ENCODE measurements around the gene PRG2. TPM values are rescaled to one million over a fixed set of nuclear protein-coding genes. Genes with fewer than 3 reads are reported as not detected.

Gene PRG2
- total RNA-seq, 4 donors from 2014 or later = not detected

DNA sequence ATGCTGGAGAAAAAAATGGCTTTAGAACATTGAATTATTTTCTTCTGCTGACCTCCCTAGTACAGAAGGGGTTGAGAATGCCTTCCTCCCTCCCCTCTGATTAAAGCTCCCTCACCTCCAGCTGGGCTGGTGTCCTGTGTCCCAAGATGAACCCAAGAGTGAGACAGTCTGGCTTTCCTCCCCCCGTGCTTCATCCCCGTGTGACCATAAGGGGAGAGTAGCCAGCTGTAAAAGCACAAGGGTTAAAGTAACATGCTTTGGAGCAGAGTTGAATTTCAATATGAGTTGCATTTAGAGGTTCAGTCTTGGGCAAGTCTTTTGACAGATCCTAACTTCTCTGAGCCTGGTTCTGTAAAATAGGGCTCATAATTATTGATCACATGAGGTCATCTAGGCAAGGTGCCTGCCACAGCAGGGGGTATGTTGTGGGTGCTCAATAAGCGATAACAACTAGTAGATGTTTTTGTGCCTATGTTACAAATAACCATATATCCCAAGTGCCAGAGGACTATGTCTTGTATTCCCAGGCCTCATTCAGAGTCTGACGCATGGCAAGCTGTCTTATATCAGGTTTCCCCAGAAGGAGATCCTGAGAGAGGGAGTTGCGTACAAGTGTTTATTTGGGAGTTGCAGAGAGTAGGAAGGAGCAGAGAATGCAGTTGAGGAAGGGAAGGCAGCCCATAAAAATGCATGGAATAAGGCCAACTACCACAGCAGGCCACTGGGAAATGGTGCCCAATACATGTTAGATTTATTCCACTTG lies 4.1 kb downstream of the PRG2 start:
- TF ChIP-seq POLR2A (IDR thresholded peaks at IDR 0.05) = no peak
- TF ChIP-seq, protein P1, sequence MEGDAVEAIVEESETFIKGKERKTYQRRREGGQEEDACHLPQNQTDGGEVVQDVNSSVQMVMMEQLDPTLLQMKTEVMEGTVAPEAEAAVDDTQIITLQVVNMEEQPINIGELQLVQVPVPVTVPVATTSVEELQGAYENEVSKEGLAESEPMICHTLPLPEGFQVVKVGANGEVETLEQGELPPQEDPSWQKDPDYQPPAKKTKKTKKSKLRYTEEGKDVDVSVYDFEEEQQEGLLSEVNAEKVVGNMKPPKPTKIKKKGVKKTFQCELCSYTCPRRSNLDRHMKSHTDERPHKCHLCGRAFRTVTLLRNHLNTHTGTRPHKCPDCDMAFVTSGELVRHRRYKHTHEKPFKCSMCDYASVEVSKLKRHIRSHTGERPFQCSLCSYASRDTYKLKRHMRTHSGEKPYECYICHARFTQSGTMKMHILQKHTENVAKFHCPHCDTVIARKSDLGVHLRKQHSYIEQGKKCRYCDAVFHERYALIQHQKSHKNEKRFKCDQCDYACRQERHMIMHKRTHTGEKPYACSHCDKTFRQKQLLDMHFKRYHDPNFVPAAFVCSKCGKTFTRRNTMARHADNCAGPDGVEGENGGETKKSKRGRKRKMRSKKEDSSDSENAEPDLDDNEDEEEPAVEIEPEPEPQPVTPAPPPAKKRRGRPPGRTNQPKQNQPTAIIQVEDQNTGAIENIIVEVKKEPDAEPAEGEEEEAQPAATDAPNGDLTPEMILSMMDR (IDR thresholded peaks at IDR 0.05 in 4 of 5, conservative IDR thresholded peaks at IDR 0.05 in 1 of 5) = no peak
- no peak overlapping the region for H3K4me3 ChIP-seq
- no peaks in the 10 kb centered on the region for H3K36me3 ChIP-seq
- peaks cover 14 to 16% of the 10 kb centered on the region in 2 donors for H3K4me1 ChIP-seq
- in situ Hi-C loops (cut with MboI; ENCODE audit: low sequenced_read_pairs in 4 of 4) (no loop called here), intact Hi-C loops (cut with DNase I; ENCODE audit: low total_unique reads) (no loop called here)
- no peaks in the 10 kb centered on the region for H3K27me3 ChIP-seq
- DNase-seq = no peak
- H3K9me3 ChIP-seq = no peaks in the 10 kb centered on the region
- ATAC-seq = peak; percentile 85 to 91
- H3K27ac ChIP-seq = peak overlapping the region; percentile 14 to 64 (median 42)

DNA sequence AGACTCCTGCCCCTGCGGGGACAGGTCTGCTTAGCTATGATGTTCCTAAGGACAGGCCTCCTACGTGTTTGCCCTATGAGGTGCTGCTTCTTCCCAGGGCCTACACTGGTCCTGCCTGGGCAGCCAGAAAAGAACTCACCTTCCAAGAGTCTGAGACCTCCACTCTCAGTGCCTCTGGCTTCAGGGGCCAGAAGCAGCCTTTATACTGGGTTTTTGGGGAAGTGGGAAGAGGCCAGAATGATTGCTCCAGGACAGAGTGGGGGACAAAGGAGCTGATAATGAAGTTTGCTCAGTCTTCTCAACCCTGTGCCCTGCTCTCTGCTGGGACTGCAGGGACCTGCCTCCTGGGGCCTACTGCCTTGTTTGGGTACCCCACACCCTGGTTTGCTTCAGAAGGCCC lies 9.5 kb downstream of the PRG2 start, which contains the start of gene PRG3:
PRG3 (minus strand) TSS at position 176 of the 400 bp plus-strand sequence. CDS start 442 bp downstream, outside the sequence.
- intact Hi-C loops (cut with DNase I; ENCODE audit: low total_unique reads) = no loop called here
- H3K9me3 ChIP-seq = no peaks in the 10 kb centered on the region
- DNase-seq = no peak

DNA sequence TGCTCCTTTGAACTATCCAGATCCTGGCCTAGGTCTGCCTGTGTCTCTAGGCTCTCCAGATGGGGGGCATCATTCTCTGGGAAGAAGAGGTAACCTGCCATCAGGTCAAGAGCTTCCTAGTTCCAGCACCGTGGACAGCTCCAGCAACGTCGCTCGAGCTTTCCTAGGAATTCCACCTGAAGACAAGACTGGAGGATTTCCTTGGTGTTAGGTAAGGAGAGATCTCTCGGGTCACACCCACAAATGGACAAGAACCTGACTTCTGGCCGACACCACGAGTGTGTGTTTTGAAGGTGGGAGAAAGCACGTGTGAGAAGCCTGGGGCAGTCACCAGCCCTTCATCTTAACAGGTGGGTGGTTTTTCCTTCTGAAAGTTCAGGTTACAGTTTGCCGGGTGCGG lies 10.7 kb downstream of the PRG2 start:
- TF ChIP-seq POLR2A (IDR thresholded peaks at IDR 0.05) = no peak
- TF ChIP-seq, protein P1 (IDR thresholded peaks at IDR 0.05 in 4 of 5, conservative IDR thresholded peaks at IDR 0.05 in 1 of 5) = no peak
- in situ Hi-C loops (cut with MboI; ENCODE audit: low sequenced_read_pairs in 4 of 4) = no loop called here
- no peak for ATAC-seq

More for the DNA sequence above, 9.5 kb downstream of the PRG2 start, which contains the start of gene PRG3:
- Histone ChIP-seq H3K36me3 (no peaks in the 10 kb centered on the region), H3K4me1 (peaks cover 1 to 3% of the 10 kb centered on the region in 2 donors), H3K27ac (no peak within 1 kb of the TSS), H3K4me3 (no peak within 1 kb of the TSS), H3K27me3 (no peaks in the 10 kb centered on the region)
- no peak for TF ChIP-seq POLR2A (IDR thresholded peaks at IDR 0.05)
- TF ChIP-seq, protein P1 (IDR thresholded peaks at IDR 0.05 in 4 of 5, conservative IDR thresholded peaks at IDR 0.05 in 1 of 5) = no peak
- in situ Hi-C loops (cut with MboI; ENCODE audit: low sequenced_read_pairs in 4 of 4) = no loop called here
- ATAC-seq = no peak

DNA sequence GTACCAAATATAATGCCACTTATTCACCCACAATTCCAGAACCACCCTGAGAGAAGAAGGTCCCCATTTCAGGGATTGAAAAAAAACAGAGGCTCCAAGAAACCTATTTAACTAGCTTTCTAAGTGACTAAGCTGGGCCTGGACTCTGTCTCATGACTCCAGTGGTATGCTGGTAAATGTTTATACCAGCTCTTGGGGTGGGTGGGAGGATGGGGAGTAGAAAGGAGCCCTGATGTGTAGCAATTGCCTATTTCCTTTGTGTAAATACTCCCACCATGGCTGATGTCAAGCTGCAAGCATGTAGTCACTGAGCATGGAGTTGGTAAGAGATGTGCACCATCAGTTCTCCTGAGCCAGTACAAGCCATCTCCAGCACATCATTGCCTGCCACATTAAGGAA lies 12.3 kb downstream of the PRG2 start:
- no peak overlapping the region for H3K27ac ChIP-seq
- ATAC-seq (no peak), DNase-seq (no peak)
- H3K4me3 ChIP-seq = no peak overlapping the region
- in situ Hi-C loops (cut with MboI; ENCODE audit: low sequenced_read_pairs in 4 of 4) = no loop called here
- H3K36me3 ChIP-seq = no peaks in the 10 kb centered on the region
- intact Hi-C loops (cut with DNase I; ENCODE audit: low total_unique reads) = no loop called here
- no peaks in the 10 kb centered on the region for H3K9me3 ChIP-seq
- no peaks in the 10 kb centered on the region for H3K4me1 ChIP-seq
- no peaks in the 10 kb centered on the region for H3K27me3 ChIP-seq
- TF ChIP-seq, protein P1 (IDR thresholded peaks at IDR 0.05 in 4 of 5, conservative IDR thresholded peaks at IDR 0.05 in 1 of 5) = no peak
- TF ChIP-seq POLR2A (IDR thresholded peaks at IDR 0.05) = no peak

More for the DNA sequence above, 10.7 kb downstream of the PRG2 start:
- intact Hi-C loops (cut with DNase I; ENCODE audit: low total_unique reads) = no loop called here
- H3K4me1 ChIP-seq = no peaks in the 10 kb centered on the region
- no peak overlapping the region for H3K4me3 ChIP-seq
- no peaks in the 10 kb centered on the region for H3K27me3 ChIP-seq
- H3K27ac ChIP-seq = no peak overlapping the region
- no peaks in the 10 kb centered on the region for H3K9me3 ChIP-seq
- DNase-seq = no peak
- H3K36me3 ChIP-seq = no peaks in the 10 kb centered on the region
